Measurements from ENCODE around the gene TMEM214.

The TMEM214 gene

GRCh38 chr2:27038012-27038411, 5.2 kb downstream of the TMEM214 start:
- H3K27ac ChIP-seq (ENCODE audit: low read depth, low read length, poor library complexity, severe bottlenecking), result no peak overlapping the region
- H3K27me3 ChIP-seq (ENCODE audit: insufficient read depth, low read length), result no peaks in the 10 kb centered on the region
- no peaks in the 10 kb centered on the region for H3F3A ChIP-seq (ENCODE audit: insufficient read depth, low read length)
- H3K36me3 ChIP-seq (ENCODE audit: insufficient read depth, low read length), result peaks cover 77% of the 10 kb centered on the region
- peaks cover 23% of the 10 kb centered on the region for H3K4me1 ChIP-seq (ENCODE audit: insufficient read depth, low read length, severe bottlenecking)
- H2AFZ ChIP-seq (ENCODE audit: low read length), result no peak overlapping the region
- no peak overlapping the region for H3K9ac ChIP-seq (ENCODE audit: low read length)
- no peaks in the 10 kb centered on the region for H3K9me2 ChIP-seq (ENCODE audit: low read depth, low read length)
- no peak overlapping the region for H3K4me3 ChIP-seq (ENCODE audit: low read depth, low read length, poor library complexity, severe bottlenecking)
- H4K20me1 ChIP-seq (ENCODE audit: insufficient read depth, low read length), result no peaks in the 10 kb centered on the region
- H3K9me3 ChIP-seq (ENCODE audit: low read length), result no peaks in the 10 kb centered on the region
- 0 out of 2 replicates have a peak, but pooled peaks cover 5% of the 10 kb centered on the region for H3K79me2 ChIP-seq (ENCODE audit: insufficient read depth, low read length)
- no peak for TF ChIP-seq CTCF (IDR thresholded peaks at IDR 0.05; ENCODE audit: low read length)
- no peak for TF ChIP-seq EZH2 (IDR thresholded peaks at IDR 0.05; ENCODE audit: borderline replicate concordance, low read length)
- no peak overlapping the region for H3K4me2 ChIP-seq (ENCODE audit: low read length)

GRCh38 chr2:27038631-27039339, 6.0 kb downstream of the TMEM214 start:
- no peaks in the 10 kb centered on the region for H3F3A ChIP-seq (ENCODE audit: insufficient read depth, low read length)
- no peak overlapping the region for H2AFZ ChIP-seq (ENCODE audit: low read length)
- no peak overlapping the region for H3K4me2 ChIP-seq (ENCODE audit: low read length)
- peaks cover 81% of the 10 kb centered on the region for H3K36me3 ChIP-seq (ENCODE audit: insufficient read depth, low read length)
- H3K9me3 ChIP-seq (ENCODE audit: low read length), result no peaks in the 10 kb centered on the region
- H3K9ac ChIP-seq (ENCODE audit: low read length), result no peak overlapping the region
- H3K27me3 ChIP-seq (ENCODE audit: insufficient read depth, low read length), result no peaks in the 10 kb centered on the region
- no peaks in the 10 kb centered on the region for H4K20me1 ChIP-seq (ENCODE audit: insufficient read depth, low read length)
- no peak overlapping the region for H3K4me3 ChIP-seq (ENCODE audit: low read depth, low read length, poor library complexity, severe bottlenecking)
- TF ChIP-seq EZH2 (IDR thresholded peaks at IDR 0.05; ENCODE audit: borderline replicate concordance, low read length) (no peak), CTCF (IDR thresholded peaks at IDR 0.05; ENCODE audit: low read length) (no peak)
- peaks cover 18% of the 10 kb centered on the region for H3K4me1 ChIP-seq (ENCODE audit: insufficient read depth, low read length, severe bottlenecking)
- H3K27ac ChIP-seq (ENCODE audit: low read depth, low read length, poor library complexity, severe bottlenecking), result no peak overlapping the region
- H3K9me2 ChIP-seq (ENCODE audit: low read depth, low read length), result no peaks in the 10 kb centered on the region
- H3K79me2 ChIP-seq (ENCODE audit: insufficient read depth, low read length), result no peaks in the 10 kb centered on the region

- H3K4me1 ChIP-seq (ENCODE audit: insufficient read depth, low read length, severe bottlenecking), result peaks cover 12% of the 10 kb centered on the region
- H3K4me2 ChIP-seq (ENCODE audit: low read length), result no peak overlapping the region
- H3K79me2 ChIP-seq (ENCODE audit: insufficient read depth, low read length), result no peaks in the 10 kb centered on the region
- no peaks in the 10 kb centered on the region for H3K27me3 ChIP-seq (ENCODE audit: insufficient read depth, low read length)
- H3K4me3 ChIP-seq (ENCODE audit: low read depth, low read length, poor library complexity, severe bottlenecking), result no peak overlapping the region
- H4K20me1 ChIP-seq (ENCODE audit: insufficient read depth, low read length), result no peaks in the 10 kb centered on the region
- no peaks in the 10 kb centered on the region for H3K9me2 ChIP-seq (ENCODE audit: low read depth, low read length)
- H3K36me3 ChIP-seq (ENCODE audit: insufficient read depth, low read length), result peaks cover 81% of the 10 kb centered on the region
- no peaks in the 10 kb centered on the region for H3F3A ChIP-seq (ENCODE audit: insufficient read depth, low read length)
- no peaks in the 10 kb centered on the region for H3K9me3 ChIP-seq (ENCODE audit: low read length)
- no peak for TF ChIP-seq EZH2 (IDR thresholded peaks at IDR 0.05; ENCODE audit: borderline replicate concordance, low read length)
- no peak overlapping the region for H3K27ac ChIP-seq (ENCODE audit: low read depth, low read length, poor library complexity, severe bottlenecking)
- H2AFZ ChIP-seq (ENCODE audit: low read length), result no peak overlapping the region
- no peak overlapping the region for H3K9ac ChIP-seq (ENCODE audit: low read length)
Measured at GRCh38 chr2:27039426-27039825, 6.7 kb downstream of the TMEM214 start.

GRCh38 chr2:27039871-27040270, 7.1 kb downstream of the TMEM214 start:
- H3K9me2 ChIP-seq (ENCODE audit: low read depth, low read length), result no peaks in the 10 kb centered on the region
- no peaks in the 10 kb centered on the region for H4K20me1 ChIP-seq (ENCODE audit: insufficient read depth, low read length)
- peaks cover 79% of the 10 kb centered on the region for H3K36me3 ChIP-seq (ENCODE audit: insufficient read depth, low read length)
- no peaks in the 10 kb centered on the region for H3K27me3 ChIP-seq (ENCODE audit: insufficient read depth, low read length)
- no peak overlapping the region for H3K4me2 ChIP-seq (ENCODE audit: low read length)
- H2AFZ ChIP-seq (ENCODE audit: low read length), result no peak overlapping the region
- no peak overlapping the region for H3K4me3 ChIP-seq (ENCODE audit: low read depth, low read length, poor library complexity, severe bottlenecking)
- H3K79me2 ChIP-seq (ENCODE audit: insufficient read depth, low read length), result no peaks in the 10 kb centered on the region
- TF ChIP-seq EZH2 (IDR thresholded peaks at IDR 0.05; ENCODE audit: borderline replicate concordance, low read length) (no peak), CTCF (IDR thresholded peaks at IDR 0.05; ENCODE audit: low read length) (no peak)
- H3K27ac ChIP-seq (ENCODE audit: low read depth, low read length, poor library complexity, severe bottlenecking), result no peak overlapping the region
- peaks cover 12% of the 10 kb centered on the region for H3K4me1 ChIP-seq (ENCODE audit: insufficient read depth, low read length, severe bottlenecking)
- H3F3A ChIP-seq (ENCODE audit: insufficient read depth, low read length), result no peaks in the 10 kb centered on the region
- H3K9me3 ChIP-seq (ENCODE audit: low read length), result no peaks in the 10 kb centered on the region
- no peak overlapping the region for H3K9ac ChIP-seq (ENCODE audit: low read length)

Data from OCI-LY1 (cell line).